ENCODE data around the gene UCN2. TPM values are rescaled to one million over a fixed set of nuclear protein-coding genes. Genes with fewer than 3 reads are reported as not detected.

UCN2 gene
- total and polyA plus RNA-seq, 4 donors: 0.07 to 0.18 (median 0.16) TPM; not detected in 1

DNA sequence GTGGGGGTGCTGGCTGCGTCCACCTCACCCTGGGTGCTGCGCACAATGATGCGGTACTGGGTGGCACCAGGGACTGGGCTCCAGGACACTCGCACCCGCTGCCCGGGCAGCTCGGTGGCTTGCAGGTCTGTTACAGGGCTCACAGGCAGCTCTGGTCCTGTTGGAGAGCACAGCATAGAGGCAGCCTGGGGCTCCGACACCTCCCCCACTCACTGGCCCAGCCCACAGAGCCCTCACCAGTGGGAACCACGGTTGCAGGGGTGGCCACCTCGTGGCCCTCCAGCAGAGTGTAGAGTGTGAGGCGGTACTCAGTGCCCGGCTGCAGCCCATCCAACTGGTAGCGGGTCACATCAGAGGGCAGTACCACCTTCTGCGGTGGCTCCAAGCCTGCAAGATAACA, 27.9 kb upstream of the UCN2 start:
- Histone ChIP-seq H3K36me3 (ENCODE audit: control insufficient read depth in 4 of 4, insufficient read depth in 4 of 4, low read length in 4 of 4) (no peaks in the 10 kb centered on the region), H3K4me1 (ENCODE audit: control insufficient read depth in 5 of 5, insufficient read depth in 5 of 5, low read length in 5 of 5) (peaks cover 0 to 20% (median 9%) of the 10 kb centered on the region in 5 donors), H3K9ac (ENCODE audit: insufficient read depth in 1 of 2, low read length in 2 of 2) (no peak overlapping the region), H3K4me3 (no peak overlapping the region), H3K9me3 (ENCODE audit: control insufficient read depth in 4 of 4, insufficient read depth in 3 of 4, low read length in 3 of 4) (no peaks in the 10 kb centered on the region), H3K27me3 (ENCODE audit: control insufficient read depth in 3 of 3, insufficient read depth in 3 of 3, low read length in 2 of 3) (peaks cover 0 to 19% (median 0%) of the 10 kb centered on the region in 3 donors), H3K27ac (ENCODE audit: low read depth in 1 of 2, low read length in 1 of 2) (no peak overlapping the region)
- no peak for ATAC-seq (ENCODE audit: insufficient read depth, low FRiP score)
- no peak for DNase-seq
- TF ChIP-seq, protein P1, sequence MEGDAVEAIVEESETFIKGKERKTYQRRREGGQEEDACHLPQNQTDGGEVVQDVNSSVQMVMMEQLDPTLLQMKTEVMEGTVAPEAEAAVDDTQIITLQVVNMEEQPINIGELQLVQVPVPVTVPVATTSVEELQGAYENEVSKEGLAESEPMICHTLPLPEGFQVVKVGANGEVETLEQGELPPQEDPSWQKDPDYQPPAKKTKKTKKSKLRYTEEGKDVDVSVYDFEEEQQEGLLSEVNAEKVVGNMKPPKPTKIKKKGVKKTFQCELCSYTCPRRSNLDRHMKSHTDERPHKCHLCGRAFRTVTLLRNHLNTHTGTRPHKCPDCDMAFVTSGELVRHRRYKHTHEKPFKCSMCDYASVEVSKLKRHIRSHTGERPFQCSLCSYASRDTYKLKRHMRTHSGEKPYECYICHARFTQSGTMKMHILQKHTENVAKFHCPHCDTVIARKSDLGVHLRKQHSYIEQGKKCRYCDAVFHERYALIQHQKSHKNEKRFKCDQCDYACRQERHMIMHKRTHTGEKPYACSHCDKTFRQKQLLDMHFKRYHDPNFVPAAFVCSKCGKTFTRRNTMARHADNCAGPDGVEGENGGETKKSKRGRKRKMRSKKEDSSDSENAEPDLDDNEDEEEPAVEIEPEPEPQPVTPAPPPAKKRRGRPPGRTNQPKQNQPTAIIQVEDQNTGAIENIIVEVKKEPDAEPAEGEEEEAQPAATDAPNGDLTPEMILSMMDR (IDR thresholded peaks at IDR 0.05; ENCODE audit: control extremely low read depth, extremely low read depth): no peak
- WGBS, 2 donors: 88 to 93% methylated on average over 14 of the region's 14 CpGs

DNA sequence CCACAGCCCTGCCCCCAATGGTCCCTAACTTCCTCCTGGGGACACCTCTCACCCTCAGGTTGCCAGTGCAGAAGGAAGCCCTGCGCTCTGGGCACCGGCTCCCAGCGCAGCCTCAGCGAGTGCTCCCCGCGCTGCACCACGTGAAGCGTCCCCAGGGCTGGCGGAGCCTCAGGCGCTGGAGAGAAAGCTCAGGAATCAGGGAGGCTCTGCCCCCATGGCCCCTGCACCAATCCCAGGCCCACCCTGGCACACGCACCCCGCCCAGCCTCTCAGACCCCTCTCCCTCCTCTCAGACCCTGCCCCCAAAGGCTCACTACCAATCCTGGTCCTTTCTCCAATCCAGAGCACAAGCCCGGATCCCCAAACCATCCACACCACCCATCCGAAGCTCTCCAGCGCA, 24.6 kb upstream of the UCN2 start:
- DNase-seq: no peak
- Histone ChIP-seq H3K4me1 (ENCODE audit: control insufficient read depth in 5 of 5, insufficient read depth in 5 of 5, low read length in 5 of 5) (no peaks in the 10 kb centered on the region), H3K27ac (ENCODE audit: low read depth in 1 of 2, low read length in 1 of 2) (no peak overlapping the region), H3K27me3 (ENCODE audit: control insufficient read depth in 3 of 3, insufficient read depth in 3 of 3, low read length in 2 of 3) (peaks cover 0 to 3% (median 0%) of the 10 kb centered on the region in 3 donors), H3K36me3 (ENCODE audit: control insufficient read depth in 4 of 4, insufficient read depth in 4 of 4, low read length in 4 of 4) (no peaks in the 10 kb centered on the region), H3K4me3 (no peak overlapping the region), H3K9ac (ENCODE audit: insufficient read depth in 1 of 2, low read length in 2 of 2) (no peak overlapping the region), H3K9me3 (ENCODE audit: control insufficient read depth in 4 of 4, insufficient read depth in 3 of 4, low read length in 3 of 4) (no peaks in the 10 kb centered on the region)
- TF ChIP-seq, protein P1 (IDR thresholded peaks at IDR 0.05; ENCODE audit: control extremely low read depth, extremely low read depth): no peak
- no peak for ATAC-seq (ENCODE audit: insufficient read depth, low FRiP score)
- WGBS, 2 donors: 59 to 62% methylated on average over 15 of the region's 15 CpGs

DNA sequence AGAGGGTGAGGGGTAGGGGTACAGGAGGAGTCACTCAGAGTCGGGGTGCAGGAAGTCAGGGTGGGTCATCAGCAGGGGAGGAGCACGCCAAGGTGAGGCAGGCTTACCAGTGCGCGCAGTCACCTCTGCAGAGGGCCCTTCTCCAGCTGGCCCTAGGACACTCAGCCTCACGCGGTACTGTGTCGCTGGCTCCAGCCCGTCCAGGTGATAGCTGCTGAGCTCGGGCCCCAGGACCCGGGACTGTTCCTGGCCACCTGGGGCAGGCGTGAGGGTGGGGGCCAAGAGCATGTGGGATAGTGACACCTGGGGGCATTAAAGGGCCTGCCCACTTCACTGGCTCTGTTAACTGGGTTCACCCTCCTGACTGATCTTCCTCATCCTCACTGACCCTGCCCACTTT, 24.1 kb upstream of the UCN2 start:
- ATAC-seq (ENCODE audit: insufficient read depth, low FRiP score) (no peak), DNase-seq (no peak)
- Histone ChIP-seq H3K4me1 (ENCODE audit: control insufficient read depth in 5 of 5, insufficient read depth in 5 of 5, low read length in 5 of 5) (no peaks in the 10 kb centered on the region), H3K9ac (ENCODE audit: insufficient read depth in 1 of 2, low read length in 2 of 2) (no peak overlapping the region), H3K27ac (ENCODE audit: low read depth in 1 of 2, low read length in 1 of 2) (no peak overlapping the region), H3K36me3 (ENCODE audit: control insufficient read depth in 4 of 4, insufficient read depth in 4 of 4, low read length in 4 of 4) (no peaks in the 10 kb centered on the region), H3K4me3 (no peak overlapping the region), H3K9me3 (ENCODE audit: control insufficient read depth in 4 of 4, insufficient read depth in 3 of 4, low read length in 3 of 4) (no peaks in the 10 kb centered on the region), H3K27me3 (ENCODE audit: control insufficient read depth in 3 of 3, insufficient read depth in 3 of 3, low read length in 2 of 3) (peaks cover 0 to 2% (median 0%) of the 10 kb centered on the region in 3 donors)
- TF ChIP-seq, protein P1 (IDR thresholded peaks at IDR 0.05; ENCODE audit: control extremely low read depth, extremely low read depth): no peak
- 76 to 77% methylated on average over 11 of the region's 11 CpGs for WGBS, 2 donors

DNA sequence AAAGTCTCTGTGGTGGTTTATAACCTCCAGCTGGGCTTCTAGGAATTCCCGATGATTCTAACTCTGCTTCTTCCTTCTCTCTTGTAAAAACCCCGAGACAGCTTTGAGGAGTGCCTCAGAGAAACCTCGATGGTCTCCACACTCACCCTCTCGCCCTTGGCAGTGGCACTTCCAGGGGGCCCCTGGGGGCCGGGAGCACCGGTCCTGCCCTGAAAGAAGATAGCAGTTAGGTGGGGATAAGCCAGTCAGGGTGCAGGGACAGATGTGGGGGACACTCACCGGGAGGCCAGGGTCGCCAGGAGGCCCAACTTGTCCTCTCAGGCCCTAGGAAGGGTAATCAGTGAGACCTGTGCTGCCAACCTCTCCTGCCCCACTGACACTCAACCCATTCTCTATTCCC, 21.8 kb upstream of the UCN2 start:
- H3K4me1 ChIP-seq (ENCODE audit: control insufficient read depth in 5 of 5, insufficient read depth in 5 of 5, low read length in 5 of 5): no peaks in the 10 kb centered on the region
- no peaks in the 10 kb centered on the region for H3K9me3 ChIP-seq (ENCODE audit: control insufficient read depth in 4 of 4, insufficient read depth in 3 of 4, low read length in 3 of 4)
- peaks cover 0 to 2% (median 0%) of the 10 kb centered on the region in 3 donors for H3K27me3 ChIP-seq (ENCODE audit: control insufficient read depth in 3 of 3, insufficient read depth in 3 of 3, low read length in 2 of 3)
- no peaks in the 10 kb centered on the region for H3K36me3 ChIP-seq (ENCODE audit: control insufficient read depth in 4 of 4, insufficient read depth in 4 of 4, low read length in 4 of 4)
- 87 to 93% methylated on average over 8 of the region's 8 CpGs for WGBS, 2 donors
- no peak overlapping the region for H3K27ac ChIP-seq (ENCODE audit: low read depth in 1 of 2, low read length in 1 of 2)
- TF ChIP-seq, protein P1 (IDR thresholded peaks at IDR 0.05; ENCODE audit: control extremely low read depth, extremely low read depth): no peak
- no peak for ATAC-seq (ENCODE audit: insufficient read depth, low FRiP score)
- no peak for DNase-seq
- no peak overlapping the region for H3K4me3 ChIP-seq
- no peak overlapping the region for H3K9ac ChIP-seq (ENCODE audit: insufficient read depth in 1 of 2, low read length in 2 of 2)

All from lung (tissue), 12 donors.